ENCODE results near the gene PMPCA.

The PMPCA gene

GRCh38 chr9:136363949-136364748 is 46.3 kb upstream of the PMPCA start:
- peak overlapping the region; percentile 24 for H3K4me3 ChIP-seq (ENCODE audit: low read length)
- no peak for DNase-seq (ENCODE audit: low read depth)

GRCh38 chr9:136364942-136365774 is 45.3 kb upstream of the PMPCA start:
- TF ChIP-seq, protein P1, sequence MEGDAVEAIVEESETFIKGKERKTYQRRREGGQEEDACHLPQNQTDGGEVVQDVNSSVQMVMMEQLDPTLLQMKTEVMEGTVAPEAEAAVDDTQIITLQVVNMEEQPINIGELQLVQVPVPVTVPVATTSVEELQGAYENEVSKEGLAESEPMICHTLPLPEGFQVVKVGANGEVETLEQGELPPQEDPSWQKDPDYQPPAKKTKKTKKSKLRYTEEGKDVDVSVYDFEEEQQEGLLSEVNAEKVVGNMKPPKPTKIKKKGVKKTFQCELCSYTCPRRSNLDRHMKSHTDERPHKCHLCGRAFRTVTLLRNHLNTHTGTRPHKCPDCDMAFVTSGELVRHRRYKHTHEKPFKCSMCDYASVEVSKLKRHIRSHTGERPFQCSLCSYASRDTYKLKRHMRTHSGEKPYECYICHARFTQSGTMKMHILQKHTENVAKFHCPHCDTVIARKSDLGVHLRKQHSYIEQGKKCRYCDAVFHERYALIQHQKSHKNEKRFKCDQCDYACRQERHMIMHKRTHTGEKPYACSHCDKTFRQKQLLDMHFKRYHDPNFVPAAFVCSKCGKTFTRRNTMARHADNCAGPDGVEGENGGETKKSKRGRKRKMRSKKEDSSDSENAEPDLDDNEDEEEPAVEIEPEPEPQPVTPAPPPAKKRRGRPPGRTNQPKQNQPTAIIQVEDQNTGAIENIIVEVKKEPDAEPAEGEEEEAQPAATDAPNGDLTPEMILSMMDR (conservative IDR thresholded peaks at IDR 0.05; ENCODE audit: low read length) = no peak
- no peak overlapping the region for H3K4me3 ChIP-seq (ENCODE audit: low read length)
- DNase-seq (ENCODE audit: low read depth) = peak; percentile 15

More at GRCh38 chr9:136363949-136364748, 46.3 kb upstream of the PMPCA start:
- TF ChIP-seq, protein P1 (conservative IDR thresholded peaks at IDR 0.05; ENCODE audit: low read length) = no peak

GRCh38 chr9:136365775-136366222 is 44.7 kb upstream of the PMPCA start:
- no peak overlapping the region for H3K4me3 ChIP-seq (ENCODE audit: low read length)
- TF ChIP-seq, protein P1 (conservative IDR thresholded peaks at IDR 0.05; ENCODE audit: low read length) = no peak
- no peak for DNase-seq (ENCODE audit: low read depth)

DNA sequence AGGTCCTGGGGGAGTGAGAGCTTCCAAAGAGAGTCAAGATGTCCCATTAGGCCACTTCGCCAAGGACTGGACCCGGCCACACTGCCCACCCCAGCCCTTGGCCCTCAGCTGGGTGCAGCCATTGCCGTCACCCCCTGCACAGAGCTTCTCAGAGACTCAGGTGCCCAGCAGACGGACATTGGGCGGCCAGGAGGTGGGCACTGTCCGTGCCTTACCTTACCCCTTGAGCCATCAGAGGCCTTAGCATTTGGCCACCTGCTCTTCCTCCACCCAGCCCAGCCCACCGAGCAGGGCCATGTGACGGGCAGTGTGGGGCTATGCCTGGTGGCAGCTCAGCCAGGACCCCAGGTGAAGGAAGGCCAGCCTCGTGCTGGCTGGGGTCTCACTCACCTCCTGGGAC is 43.6 kb upstream of the PMPCA start:
- H3K4me3 ChIP-seq (ENCODE audit: low read length) = no peak overlapping the region
- TF ChIP-seq, protein P1 (conservative IDR thresholded peaks at IDR 0.05; ENCODE audit: low read length) = no peak
- no peak for DNase-seq (ENCODE audit: low read depth)

DNA sequence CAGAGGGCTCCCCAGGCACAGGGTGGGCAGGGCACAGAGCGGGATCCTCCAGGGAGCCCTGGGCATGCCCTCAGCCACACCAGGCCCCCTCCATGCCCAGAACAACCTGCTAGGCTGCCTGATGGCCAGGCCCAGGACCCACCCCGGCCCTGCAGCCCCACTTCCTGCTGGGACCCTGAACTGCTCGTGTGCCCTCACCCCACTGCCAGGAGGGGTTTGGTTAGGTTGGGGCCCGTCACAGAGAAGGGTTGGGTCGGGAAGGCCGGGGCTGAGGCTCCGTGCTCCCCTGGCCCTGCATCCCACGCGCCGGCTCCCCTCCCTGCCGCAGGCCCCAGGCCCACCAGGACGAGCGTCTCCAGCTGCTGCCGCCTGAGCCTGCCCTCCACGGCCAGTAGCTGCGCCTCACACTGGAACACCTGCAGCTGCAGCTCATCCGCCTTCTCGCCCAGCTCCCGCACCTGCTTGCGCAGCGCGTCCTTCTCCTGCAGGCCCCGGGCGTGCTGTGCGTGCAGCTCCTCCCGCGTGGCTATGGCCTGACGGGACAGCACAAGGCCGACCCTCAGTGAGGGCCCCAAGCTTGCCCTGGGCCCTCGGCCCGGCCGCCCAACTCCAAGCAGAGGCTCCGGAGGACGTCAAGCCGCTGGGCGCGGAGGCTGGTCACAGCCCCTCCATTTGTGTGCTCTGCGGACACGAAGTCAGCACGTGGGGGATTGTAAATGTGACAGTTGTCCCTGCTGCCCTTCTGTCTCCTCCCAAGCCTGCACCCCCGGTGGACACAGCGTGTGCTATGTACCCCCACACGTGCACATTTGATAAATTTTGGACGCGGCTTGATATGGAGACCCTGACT is 42.9 kb upstream of the PMPCA start:
- no peak for DNase-seq (ENCODE audit: low read depth)
- H3K4me3 ChIP-seq (ENCODE audit: low read length) = no peak overlapping the region
- TF ChIP-seq, protein P1 (conservative IDR thresholded peaks at IDR 0.05; ENCODE audit: low read length) = no peak

DNA sequence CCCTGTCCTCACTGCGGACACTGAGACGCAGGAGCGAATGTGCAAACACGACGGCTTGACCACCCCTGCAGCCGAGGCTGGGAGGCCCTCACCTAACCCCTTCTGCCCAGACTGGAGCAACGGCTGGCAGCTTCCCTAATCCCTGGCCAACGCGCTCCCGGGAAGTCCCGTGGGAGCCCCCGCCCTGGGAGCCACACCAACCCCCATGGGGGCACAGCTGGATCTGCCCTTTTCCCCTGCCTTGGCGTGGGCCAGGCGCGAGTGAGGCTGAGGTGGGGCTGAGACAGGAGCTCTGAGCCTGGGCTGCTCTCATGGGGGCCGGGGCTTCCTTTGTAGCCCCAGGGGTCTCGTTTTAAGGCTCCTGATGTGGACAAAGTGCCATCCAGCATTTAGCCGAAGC is 42.3 kb upstream of the PMPCA start:
- TF ChIP-seq, protein P1 (conservative IDR thresholded peaks at IDR 0.05; ENCODE audit: low read length) = no peak
- DNase-seq (ENCODE audit: low read depth) = no peak

More for the DNA sequence above, 42.3 kb upstream of the PMPCA start:
- H3K4me3 ChIP-seq (ENCODE audit: low read length) = no peak overlapping the region

Measured in AG10803 (cell line).